GM23338 (cell line): ENCODE results near the gene FAM124B. TPM values are rescaled to one million over a fixed set of nuclear protein-coding genes. Genes with fewer than 3 reads are reported as not detected.

Experiments
- ATAC-seq: fragments of 200-7000 bp; cut with Tn5 transposase; 3 replicates; pipeline ENCODE4 v1.9.1; 2020
- DNase-seq: peaks from one replicate; pipeline ENCODE4 v3.0.0-alpha.2; 2015; ENCODE audit warnings: low spot score
- H2AFZ ChIP-seq: fragments of 200-600 bp; sonication (generic); 2 replicates; pipeline ENCODE4 v1.8.0; 2016; ENCODE audit warnings: antibody characterized with exemption, mild to moderate bottlenecking, moderate library complexity
- H3F3A ChIP-seq: fragments of 200-600 bp; sonication (generic); replicated peaks from 2 replicates; pipeline ENCODE4 v1.8.0; 2017; ENCODE audit warnings: antibody characterized with exemption, mixed run types, low read depth
- H3K27ac ChIP-seq: fragments of 200-600 bp; sonication (generic); 2 replicates; pipeline ENCODE4 v1.6.1; 2016; ENCODE audit warnings: low read depth
- H3K27me3 ChIP-seq: fragments of 200-600 bp; sonication (generic); 2 replicates; pipeline ENCODE4 v1.8.0; 2016; ENCODE audit warnings: mild to moderate bottlenecking, mixed run types, moderate library complexity; ENCODE audit not compliant: insufficient read depth
- H3K36me3 ChIP-seq: fragments of 200-600 bp; sonication (generic); 2 replicates; pipeline ENCODE4 v1.8.0; 2016; ENCODE audit warnings: mild to moderate bottlenecking; ENCODE audit not compliant: insufficient read depth
- H3K4me1 ChIP-seq: fragments of 200-600 bp; sonication (generic); 2 replicates; pipeline ENCODE4 v1.8.0; 2016; ENCODE audit warnings: mild to moderate bottlenecking, moderate library complexity; ENCODE audit not compliant: insufficient read depth
- H3K4me2 ChIP-seq: fragments of 200-600 bp; sonication (generic); 2 replicates; pipeline ENCODE4 v1.7.1; 2017; ENCODE audit warnings: mixed run types
- H3K4me3 ChIP-seq: fragments of 200-600 bp; sonication (generic); 2 replicates; pipeline ENCODE4 v1.6.1; 2016; ENCODE audit warnings: mixed run types
- H3K79me2 ChIP-seq: fragments of 200-600 bp; sonication (generic); replicated peaks from 2 replicates; pipeline ENCODE4 v1.8.0; 2017; ENCODE audit warnings: mild to moderate bottlenecking; ENCODE audit not compliant: insufficient read depth
- H3K9me2 ChIP-seq: fragments of 200-600 bp; sonication (generic); 2 replicates; pipeline ENCODE4 v1.8.0; 2017; ENCODE audit not compliant: insufficient read depth
- H4K20me1 ChIP-seq: fragments of 200-600 bp; sonication (generic); replicated peaks from 2 replicates; pipeline ENCODE4 v1.8.0; 2017; ENCODE audit warnings: mild to moderate bottlenecking; ENCODE audit not compliant: insufficient read depth
- H3K27ac Mint-ChIP-seq: 2 replicates; pipeline ENCODE4 v1.8.0; 2020; ENCODE audit warnings: inconsistent platforms, mild to moderate bottlenecking, moderate library complexity, mixed read lengths
- H3K27me3 Mint-ChIP-seq: 3 replicates; pipeline ENCODE4 v1.8.0; 2022; ENCODE audit warnings: low read depth, mild to moderate bottlenecking, moderate library complexity, mixed read lengths, inconsistent platforms; ENCODE audit not compliant: insufficient read depth, poor library complexity
- H3K36me3 Mint-ChIP-seq: 3 replicates; pipeline ENCODE4 v1.8.0; 2021; ENCODE audit warnings: low read depth, mild to moderate bottlenecking, inconsistent platforms, moderate library complexity, mixed read lengths
- H3K4me1 Mint-ChIP-seq: 3 replicates; pipeline ENCODE4 v1.8.0; 2020; ENCODE audit warnings: mild to moderate bottlenecking, inconsistent platforms, mixed read lengths
- H3K4me3 Mint-ChIP-seq: 3 replicates; pipeline ENCODE4 v1.8.0; 2021; ENCODE audit warnings: moderate library complexity, mild to moderate bottlenecking, inconsistent platforms, mixed read lengths
- H3K9me3 Mint-ChIP-seq: 3 replicates; pipeline ENCODE4 v1.8.0; 2020; ENCODE audit warnings: moderate library complexity, mild to moderate bottlenecking, inconsistent platforms, mixed read lengths
- CREB1 ChIP-seq: fragments of 250-450 bp; sonication (Bioruptor Pico); IDR thresholded peaks from 2 replicates; pipeline ENCODE4 v1.5.0; 2020; ENCODE audit warnings: low read depth, mild to moderate bottlenecking, moderate library complexity
- JUNB ChIP-seq: IDR thresholded peaks from one replicate; pipeline ENCODE4 v1.6.1; 2016; ENCODE audit warnings: antibody characterized with exemption; ENCODE audit not compliant: unreplicated experiment
- REST ChIP-seq: IDR thresholded peaks from one replicate; pipeline ENCODE4 v1.6.1; 2018; ENCODE audit warnings: antibody characterized with exemption; ENCODE audit not compliant: unreplicated experiment
- ZNF114 ChIP-seq: fragments of 250-450 bp; sonication (Bioruptor Pico); IDR thresholded peaks from 2 replicates; pipeline ENCODE4 v1.5.0; 2020; ENCODE audit warnings: mild to moderate bottlenecking, moderate library complexity
- ZNF462 ChIP-seq: fragments of 250-450 bp; sonication (Bioruptor Pico); IDR thresholded peaks from 2 replicates; pipeline ENCODE4 v1.5.0; 2020; ENCODE audit warnings: mild to moderate bottlenecking, moderate library complexity
- polyA plus RNA-seq: library from polyadenylated mRNA; unstranded; fragments of >200 nt; fragmentation: Nextera tagmentation; extraction: Ambion mirVana; gene quantifications from 2 replicates; pipeline ENCODE4 v1.2.1, GENCODE V29; 2016
- total RNA-seq: library from RNA; depleted of rRNA; stranded (reverse); fragments of >200 nt; shearing (Covaris generic); gene quantifications from 2 replicates; pipeline ENCODE4 v1.2.3, GENCODE V29; 2014

Gene FAM124B
- total and polyA plus RNA-seq, 2 experiments from 2014 or later: 3.0 to 6.9 TPM

- Histone ChIP-seq H3K79me2 (no peaks in the 10 kb centered on the region), H3K4me3 (no peak overlapping the region), H3K9me2 (peaks cover 2% of the 10 kb centered on the region; the same call in 1 of the 2 replicates), H2AFZ (no peak overlapping the region), H3K27me3 (no peaks in the 10 kb centered on the region), H4K20me1 (no peaks in the 10 kb centered on the region), H3K36me3 (no peaks in the 10 kb centered on the region), H3K4me1 (no peaks in the 10 kb centered on the region), H3K4me2 (no peak overlapping the region), H3K27ac (no peak overlapping the region), H3F3A (no peaks in the 10 kb centered on the region)
- Mint-ChIP-seq H3K4me1 (no peaks in the 10 kb centered on the region), H3K27me3 (no peaks in the 10 kb centered on the region), H3K36me3 (no peaks in the 10 kb centered on the region), H3K4me3 (no peak overlapping the region), H3K9me3 (no peaks in the 10 kb centered on the region), H3K27ac (no peak overlapping the region)
- no peak for TF ChIP-seq JUNB
- no peak for TF ChIP-seq ZNF462 (CRISPR knock-in tag)
- TF ChIP-seq ZNF114: no peak
- no peak for TF ChIP-seq CREB1 (CRISPR knock-in tag)
- no peak for TF ChIP-seq REST
- DNase-seq: no peak
- no peak for ATAC-seq
Measured at GRCh38 chr2:224379172-224379571, 22.7 kb downstream of the FAM124B start.
